ENCODE results near the gene PRSS12. TPM values are rescaled to one million over a fixed set of nuclear protein-coding genes. Genes with fewer than 3 reads are reported as not detected.
"Not testable (repeated sequence)": the region's sequence is repeated elsewhere in the genome, so short reads cannot be mapped to it uniquely, and the experiment has no call there.

Gene PRSS12, protein sequence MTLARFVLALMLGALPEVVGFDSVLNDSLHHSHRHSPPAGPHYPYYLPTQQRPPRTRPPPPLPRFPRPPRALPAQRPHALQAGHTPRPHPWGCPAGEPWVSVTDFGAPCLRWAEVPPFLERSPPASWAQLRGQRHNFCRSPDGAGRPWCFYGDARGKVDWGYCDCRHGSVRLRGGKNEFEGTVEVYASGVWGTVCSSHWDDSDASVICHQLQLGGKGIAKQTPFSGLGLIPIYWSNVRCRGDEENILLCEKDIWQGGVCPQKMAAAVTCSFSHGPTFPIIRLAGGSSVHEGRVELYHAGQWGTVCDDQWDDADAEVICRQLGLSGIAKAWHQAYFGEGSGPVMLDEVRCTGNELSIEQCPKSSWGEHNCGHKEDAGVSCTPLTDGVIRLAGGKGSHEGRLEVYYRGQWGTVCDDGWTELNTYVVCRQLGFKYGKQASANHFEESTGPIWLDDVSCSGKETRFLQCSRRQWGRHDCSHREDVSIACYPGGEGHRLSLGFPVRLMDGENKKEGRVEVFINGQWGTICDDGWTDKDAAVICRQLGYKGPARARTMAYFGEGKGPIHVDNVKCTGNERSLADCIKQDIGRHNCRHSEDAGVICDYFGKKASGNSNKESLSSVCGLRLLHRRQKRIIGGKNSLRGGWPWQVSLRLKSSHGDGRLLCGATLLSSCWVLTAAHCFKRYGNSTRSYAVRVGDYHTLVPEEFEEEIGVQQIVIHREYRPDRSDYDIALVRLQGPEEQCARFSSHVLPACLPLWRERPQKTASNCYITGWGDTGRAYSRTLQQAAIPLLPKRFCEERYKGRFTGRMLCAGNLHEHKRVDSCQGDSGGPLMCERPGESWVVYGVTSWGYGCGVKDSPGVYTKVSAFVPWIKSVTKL
- polyA plus RNA-seq (ENCODE audit: insufficient read length in 3 of 3), result 10 to 100 TPM in 2 of 3 donors, 1 to 10 TPM in 1; 7.7 to 13.2 (median 11.1) TPM

DNA sequence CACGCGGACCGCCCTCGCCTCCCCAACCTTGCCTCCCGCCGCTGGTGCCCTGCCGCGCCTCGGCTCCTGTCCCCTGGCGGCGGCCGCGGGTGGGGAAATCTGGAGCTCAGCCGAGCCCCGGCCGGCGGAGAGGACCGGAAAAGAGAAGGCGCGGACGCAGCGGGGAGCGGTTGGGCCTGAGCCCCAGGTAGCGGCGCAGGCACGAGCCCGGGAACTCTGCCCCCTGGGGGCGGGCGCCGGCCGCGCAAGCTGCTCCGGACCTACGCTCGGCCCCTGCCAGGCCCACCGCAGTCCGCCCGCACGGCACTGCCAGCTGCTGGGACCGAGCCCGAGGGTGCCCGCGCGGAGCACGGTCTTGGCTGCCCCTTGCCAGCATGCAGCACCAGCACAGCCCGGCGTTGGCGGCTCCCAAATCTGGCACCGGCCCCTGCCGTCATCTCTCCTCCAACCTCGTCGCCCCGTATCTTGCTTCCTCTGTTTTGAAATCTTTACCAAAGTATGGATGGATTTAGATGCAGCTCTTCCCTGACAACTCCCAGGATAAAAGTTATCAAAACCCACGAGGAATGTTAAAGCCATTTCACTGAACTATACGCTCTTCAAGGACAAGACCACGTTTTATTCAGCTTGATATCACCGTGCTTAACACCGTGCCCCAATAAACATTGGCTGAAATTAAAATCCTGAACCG lies at the start of gene PRSS12:
PRSS12 (minus strand) TSS at position 161 of the 691 bp plus-strand sequence. CDS start 283 bp downstream, outside the sequence.
- no peak for DNase-seq (ENCODE audit: low read depth in 3 of 3, low spot score in 2 of 3)

DNA sequence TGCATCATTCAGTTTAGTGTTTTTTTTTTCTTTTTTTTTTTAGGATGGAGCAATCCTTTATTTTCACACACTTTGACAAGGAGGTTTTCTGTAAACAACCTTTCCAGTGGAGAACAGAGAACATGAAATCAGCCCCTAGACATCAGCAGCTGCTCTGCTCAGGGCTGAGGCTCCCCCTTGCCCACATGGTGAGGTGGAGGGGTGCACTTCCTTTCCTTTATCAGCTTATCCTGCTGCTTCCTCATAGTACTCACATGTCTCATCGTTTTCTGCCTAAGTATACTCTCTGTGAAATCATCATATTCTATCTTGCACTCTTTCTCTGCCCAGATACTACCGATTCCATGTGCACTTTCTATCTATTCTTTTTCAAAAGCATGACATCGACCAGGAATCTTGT lies 47.6 kb upstream of the PRSS12 start:
- no peak for DNase-seq (ENCODE audit: low read depth in 3 of 3, low spot score in 2 of 3)

DNA sequence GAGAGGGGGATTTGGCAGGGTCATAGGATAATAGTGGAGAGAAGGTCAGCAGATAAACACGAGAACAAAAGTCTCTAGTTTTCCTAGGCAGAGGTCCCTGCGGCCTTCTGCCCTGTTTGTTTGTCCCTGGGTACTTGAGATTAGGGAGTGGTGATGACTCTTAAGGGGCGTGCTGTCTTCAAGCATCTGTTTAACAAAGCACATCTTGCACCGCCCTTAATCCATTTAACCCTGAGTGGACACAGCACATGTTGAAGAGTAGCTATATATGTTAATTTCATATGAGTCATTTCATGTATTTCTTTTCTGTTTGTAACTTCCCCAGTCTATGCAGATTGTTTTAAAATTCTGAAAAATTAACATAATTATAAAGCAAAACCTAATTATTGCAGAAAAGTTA lies 47.1 kb upstream of the PRSS12 start:
- DNase-seq (ENCODE audit: low read depth in 3 of 3, low spot score in 2 of 3), result not testable (repeated sequence)

DNA sequence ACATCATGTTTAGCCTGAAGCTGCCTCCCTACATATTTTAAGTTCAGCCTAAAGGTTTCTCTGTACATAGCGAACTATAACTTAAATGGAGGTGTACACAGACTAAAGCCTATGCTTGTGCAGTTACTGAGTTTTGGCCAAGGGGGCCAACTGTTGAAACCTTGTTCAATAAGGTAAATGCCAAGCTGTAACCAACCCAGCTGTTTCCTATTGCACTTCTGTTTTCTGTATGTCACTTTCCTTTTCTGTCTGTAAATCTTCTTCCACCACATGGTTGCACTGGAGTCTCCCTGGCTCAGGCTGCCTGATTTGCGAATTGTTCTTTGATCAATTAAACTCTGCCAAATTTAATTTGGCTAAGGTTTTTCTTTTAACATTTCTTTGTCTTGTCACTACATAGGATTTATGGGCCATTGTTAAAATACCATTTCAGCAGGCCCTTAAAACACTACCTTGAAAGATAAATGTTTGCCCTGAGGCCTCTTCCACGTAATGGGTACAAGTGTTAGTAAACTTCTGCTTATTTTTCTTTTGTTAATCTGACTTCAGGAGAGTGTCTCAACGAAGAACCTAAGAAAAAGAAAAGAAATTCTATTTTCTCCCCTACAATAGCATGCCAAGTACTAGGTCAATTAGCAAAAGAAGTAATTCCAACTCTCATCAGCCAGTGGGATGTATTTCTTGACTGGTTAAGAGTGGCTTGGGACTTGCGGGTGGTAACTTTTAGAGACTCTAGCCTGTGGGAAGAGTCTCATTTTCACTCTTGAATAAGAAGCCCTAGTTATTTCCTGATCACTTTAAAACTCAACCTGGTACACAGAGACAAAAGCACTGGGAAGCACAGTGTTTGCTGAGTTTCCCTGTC lies 45.7 kb upstream of the PRSS12 start:
- DNase-seq (ENCODE audit: low read depth in 3 of 3, low spot score in 2 of 3), result no peak

DNA sequence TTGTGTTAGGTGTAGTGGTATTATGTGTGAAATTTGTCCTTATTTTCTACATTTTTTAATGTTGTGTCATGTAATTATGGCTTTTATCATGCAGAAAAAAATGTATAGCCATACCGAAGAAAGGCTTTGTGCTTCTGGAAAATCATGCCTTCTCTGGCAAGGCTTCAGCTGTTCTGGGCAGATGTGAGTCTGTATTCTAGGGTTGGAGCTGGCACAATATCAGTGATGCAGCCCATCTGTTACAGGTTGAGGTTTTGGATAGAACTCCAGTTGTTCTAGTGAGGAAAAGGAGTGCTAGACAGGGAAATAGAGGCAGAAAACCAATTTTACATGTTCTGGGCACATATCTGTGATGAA lies 44.8 kb upstream of the PRSS12 start:
- DNase-seq (ENCODE audit: low read depth in 3 of 3, low spot score in 2 of 3), result no peak

DNA sequence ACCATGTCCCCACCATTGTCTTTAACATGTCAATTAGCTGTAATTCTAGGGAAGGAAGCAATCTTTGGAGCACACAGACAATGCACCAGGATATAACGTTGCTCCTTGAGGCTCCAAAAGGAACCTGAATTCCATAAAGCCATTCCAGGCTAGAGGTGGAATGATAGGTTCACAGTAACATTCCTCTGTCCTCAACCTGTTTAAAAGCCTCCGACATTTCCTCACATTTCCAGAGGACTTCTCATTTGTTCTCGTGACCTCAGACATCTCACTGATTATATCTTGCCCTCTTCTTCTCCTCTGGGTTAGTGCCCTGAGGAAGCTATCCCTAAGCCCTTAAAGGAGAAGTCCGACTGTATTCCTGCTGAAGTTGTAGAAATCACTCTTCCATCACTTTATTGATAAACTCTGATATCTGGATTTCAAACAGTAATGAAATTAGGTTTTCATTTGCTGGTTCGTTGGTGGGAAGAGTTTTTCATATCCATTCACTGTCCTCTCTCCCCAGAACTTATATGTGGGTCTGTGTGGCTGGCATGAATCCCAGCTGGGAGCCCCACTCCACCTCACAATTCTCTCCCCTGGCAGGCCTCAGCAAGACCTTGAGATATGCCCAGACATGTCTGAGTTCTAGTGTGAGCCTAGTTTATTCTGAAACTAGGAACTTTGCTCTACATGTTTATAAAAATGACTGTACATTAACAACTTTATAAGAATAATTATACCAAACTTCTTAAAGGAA lies 44.2 kb upstream of the PRSS12 start:
- no peak for DNase-seq (ENCODE audit: low read depth in 3 of 3, low spot score in 2 of 3)

DNA sequence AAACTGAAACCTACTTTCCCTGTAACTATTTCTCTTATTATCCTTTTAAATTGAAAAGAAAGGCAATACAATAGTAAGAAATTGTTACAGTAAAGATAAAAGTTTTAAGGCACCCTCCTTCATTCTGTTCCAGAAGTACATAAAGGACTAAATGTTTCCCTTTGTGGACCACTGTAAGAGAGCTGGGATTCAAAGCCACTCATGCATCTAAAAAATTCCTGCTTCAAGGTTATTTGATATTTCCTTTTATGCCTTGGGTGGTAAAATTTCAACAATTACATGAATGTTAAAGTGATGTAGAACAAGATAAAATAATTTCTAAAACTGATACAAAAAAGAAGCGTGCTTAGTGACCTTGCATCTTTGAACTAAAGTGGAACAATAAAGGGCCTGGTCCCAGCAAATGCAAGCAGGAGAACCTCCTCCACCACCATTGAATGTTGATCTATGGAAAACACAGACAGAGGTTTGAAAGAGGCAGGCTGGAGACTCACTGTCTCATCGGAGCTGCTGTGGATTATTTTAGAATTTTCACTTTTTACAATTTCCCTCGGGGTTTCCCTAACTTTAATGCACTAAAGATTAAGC lies 42.3 kb upstream of the PRSS12 start:
- DNase-seq (ENCODE audit: low read depth in 3 of 3, low spot score in 2 of 3), result no peak

DNA sequence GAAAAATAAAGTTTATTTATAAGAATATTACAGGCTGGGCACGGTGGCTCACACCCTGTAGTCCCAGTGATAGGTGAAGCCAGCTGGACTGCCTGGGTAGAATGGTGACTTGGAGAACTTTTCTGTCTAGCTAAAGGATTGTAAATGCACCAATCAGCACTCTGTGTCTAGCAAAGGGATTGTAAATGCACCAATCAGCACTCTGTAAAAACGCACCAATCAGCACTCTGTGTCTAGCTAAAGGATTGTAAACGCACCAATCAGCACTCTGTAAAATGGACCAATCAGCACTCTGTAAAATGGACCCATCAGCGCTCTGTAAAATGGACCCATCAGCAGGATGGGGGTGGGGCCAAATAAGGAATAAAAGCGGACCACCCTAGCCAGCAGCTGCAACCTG lies 39.7 kb upstream of the PRSS12 start:
- DNase-seq (ENCODE audit: low read depth in 3 of 3, low spot score in 2 of 3), result not testable (repeated sequence)

DNA sequence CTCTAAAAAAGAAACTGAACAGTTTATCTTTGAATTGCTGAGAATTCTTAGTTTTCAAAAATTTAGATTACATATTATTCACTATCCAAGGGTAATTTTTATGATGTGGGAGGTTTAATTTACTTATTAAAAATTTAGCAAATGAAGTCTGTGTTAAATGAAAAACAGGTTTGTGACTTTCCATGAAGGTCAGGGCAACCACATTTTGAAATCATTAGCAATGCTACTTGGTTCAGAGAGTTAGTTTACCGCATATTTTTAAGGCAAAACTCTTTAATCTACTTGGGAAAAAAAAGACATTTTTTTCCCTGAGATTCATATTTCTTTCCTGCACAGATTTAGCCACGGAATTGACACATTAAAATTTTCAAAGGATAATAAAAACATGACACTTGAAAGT lies 37.3 kb upstream of the PRSS12 start:
- no peak for DNase-seq (ENCODE audit: low read depth in 3 of 3, low spot score in 2 of 3)

DNA sequence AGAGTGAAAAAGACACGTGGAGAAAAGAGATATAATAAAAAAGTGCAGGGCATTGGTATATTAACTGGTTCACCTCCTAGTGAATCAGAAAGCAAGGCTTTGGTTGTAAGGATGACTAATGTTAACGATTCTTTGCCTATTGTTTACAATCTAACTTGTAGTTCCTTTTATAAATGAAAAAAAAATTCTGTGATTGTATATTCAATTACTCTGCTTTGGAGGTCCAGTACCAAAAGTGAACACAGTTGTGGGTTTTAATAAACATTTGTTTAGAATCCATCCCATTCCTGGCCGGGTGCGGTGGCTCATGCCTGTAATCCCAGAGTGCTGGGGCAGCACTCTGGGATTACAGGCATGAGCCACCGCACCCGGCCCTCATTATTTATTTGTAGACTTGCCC lies 36.9 kb upstream of the PRSS12 start:
- no peak for DNase-seq (ENCODE audit: low read depth in 3 of 3, low spot score in 2 of 3)

DNA sequence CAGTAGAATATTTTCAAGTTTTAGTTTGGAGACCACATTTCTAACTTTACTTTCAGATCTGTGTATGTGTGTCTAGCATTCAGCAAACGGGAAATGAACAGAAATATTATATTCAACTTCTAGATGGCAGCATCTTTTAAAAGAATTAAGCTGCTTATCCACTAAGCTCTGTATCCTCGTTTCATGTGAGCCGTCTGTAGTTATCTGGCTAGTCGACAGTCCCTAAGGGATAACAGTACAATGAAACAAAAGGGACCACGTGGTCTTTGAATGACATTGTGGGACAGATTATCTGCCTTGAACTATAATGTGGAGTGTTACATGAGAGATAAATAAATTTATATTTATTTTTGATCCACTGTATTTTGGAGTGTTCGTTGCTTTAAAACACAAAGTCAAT lies 35.8 kb upstream of the PRSS12 start:
- DNase-seq (ENCODE audit: low read depth in 3 of 3, low spot score in 2 of 3), result no peak

DNA sequence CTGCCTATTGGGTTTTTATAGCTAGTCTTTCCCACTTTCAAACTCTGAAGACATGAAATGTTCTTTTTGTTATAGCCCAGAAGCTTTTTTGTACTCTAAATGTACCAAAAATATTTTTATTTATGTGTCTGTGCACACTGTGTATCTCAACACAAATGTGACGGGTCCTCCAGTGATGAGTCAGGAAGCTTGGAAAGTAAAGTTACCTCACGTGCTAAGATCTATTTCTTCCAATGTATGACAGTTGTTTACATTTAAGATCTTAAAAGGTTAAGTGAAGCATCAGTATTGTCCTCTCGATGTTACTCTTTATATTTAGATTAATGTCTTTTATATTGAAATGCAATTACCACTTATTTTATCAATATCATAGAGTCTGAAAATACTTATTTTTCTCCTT lies 29.1 kb upstream of the PRSS12 start:
- DNase-seq (ENCODE audit: low read depth in 3 of 3, low spot score in 2 of 3), result no peak

DNA sequence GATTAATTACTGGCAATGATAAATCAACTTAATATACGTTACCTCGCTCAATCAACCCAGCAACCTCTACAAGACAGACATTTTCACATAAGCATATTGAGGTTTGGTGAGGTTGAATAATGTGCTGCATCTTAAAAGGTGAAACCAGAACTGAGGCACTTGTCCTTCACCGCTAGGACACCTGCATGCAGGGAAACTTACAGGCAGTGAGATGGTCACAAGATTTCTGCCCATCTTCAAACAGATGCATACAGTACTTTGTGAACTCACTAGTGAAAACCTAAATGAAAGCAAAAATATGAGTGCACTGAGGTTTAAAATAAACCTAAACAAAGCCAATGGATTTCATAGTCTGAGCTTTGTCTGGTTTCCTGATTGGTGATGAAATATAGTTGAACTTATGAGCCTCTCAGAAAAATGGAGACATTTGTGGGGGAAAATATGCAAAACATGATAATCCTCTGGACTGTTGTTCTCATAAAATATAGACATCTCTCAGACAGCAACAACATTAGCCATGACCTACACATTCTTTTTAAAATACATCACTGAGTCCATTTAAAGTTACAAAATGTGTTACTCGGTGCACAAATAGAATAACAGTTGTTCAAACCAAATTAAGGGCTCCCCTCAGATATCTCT lies 20.9 kb upstream of the PRSS12 start:
- no peak for DNase-seq (ENCODE audit: low read depth in 3 of 3, low spot score in 2 of 3)

DNA sequence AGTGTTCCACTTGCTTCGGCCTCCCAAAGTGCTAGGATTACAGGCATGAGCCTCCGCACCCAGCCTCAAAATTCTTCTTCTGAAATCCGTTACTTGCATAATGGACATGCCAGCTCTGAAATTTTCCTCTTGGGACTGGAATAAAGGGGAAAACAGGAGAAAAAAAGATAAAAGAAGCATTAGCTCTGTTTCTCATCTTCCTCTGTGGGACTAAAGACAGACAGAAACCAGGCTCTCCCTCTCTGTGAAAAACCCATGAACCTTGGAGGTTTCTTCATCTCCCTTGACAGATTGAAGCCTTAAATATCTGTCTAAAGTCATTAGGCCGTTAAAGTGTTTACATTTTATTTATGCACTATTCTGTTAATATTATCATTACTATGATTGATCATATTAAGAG lies 19.4 kb upstream of the PRSS12 start:
- no peak for DNase-seq (ENCODE audit: low read depth in 3 of 3, low spot score in 2 of 3)

DNA sequence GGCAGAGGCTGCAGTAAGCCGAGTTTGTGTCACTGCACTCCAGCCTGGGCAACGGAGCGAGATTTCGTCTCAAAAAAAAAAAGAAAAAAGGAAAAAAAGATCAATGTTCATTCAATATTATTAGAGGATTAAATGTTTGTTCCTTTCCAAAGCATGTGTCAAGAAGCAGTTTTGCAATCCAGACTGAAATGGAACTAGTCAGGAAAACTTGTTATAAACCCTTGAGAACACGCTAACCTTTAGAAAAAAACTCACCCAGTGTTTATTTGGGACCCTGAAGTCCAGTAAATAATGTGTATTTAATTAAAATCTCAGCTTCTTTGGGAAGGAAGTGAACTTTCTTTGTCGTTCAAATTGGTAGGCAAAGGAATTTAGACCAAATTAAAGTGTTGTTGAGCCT lies 16.4 kb upstream of the PRSS12 start:
- no peak for DNase-seq (ENCODE audit: low read depth in 3 of 3, low spot score in 2 of 3)

DNA sequence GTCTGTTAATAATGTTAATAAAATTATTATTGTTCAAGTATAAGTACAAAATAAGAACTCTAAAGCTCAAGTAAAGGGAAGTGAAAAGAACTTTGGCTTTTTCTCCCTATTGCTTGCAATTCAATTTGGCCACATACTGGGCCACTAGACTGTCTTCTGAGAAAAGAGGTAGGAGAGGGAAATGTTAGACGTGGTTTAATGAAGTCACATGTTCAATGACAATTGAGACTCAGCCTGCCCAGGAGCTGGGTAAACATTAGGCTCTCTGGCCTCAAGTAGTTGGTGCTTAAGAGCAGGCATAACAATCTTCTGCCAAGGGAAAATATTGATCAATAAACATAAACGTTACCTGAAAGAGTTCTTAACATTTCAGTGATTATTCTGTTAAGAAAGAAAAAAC lies 15.1 kb upstream of the PRSS12 start:
- DNase-seq (ENCODE audit: low read depth in 3 of 3, low spot score in 2 of 3), result no peak

DNA sequence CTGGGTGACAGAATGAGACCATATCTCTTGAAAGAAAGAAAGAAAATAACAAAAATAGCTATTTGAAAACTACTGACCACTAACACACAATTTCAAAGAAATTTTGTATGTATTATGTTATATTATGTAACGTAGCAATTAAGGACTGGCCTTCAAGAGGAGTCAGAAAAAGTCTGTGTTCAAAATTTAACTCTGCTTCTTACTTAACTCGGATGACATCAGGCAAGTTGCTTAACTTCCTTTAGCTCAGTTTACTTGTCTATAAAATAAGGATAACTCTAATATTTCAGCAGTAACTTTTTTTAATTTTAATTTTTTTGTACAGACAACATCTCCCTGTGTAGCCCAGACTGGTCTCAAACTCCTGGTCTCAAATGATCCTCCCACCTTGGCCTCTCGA lies 14.6 kb upstream of the PRSS12 start:
- no peak for DNase-seq (ENCODE audit: low read depth in 3 of 3, low spot score in 2 of 3)

DNA sequence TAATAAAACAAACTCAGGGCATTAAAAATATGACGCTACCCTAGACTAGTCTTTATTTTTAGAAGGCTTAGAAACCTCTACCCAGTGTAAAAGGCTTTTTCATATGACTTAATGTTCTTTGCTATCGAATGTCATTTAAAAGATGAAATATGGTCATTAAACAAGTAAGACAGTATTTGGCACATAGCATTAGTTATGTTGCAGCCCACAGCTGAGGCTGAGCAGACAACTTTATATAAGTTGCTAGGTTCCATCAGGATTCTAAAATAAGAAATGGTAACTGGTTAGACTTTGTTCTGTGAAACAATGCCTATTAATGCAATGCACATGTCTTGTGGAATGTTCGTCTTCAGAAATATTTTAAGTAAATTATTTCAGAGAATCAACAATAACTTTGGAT lies 10.4 kb upstream of the PRSS12 start:
- DNase-seq (ENCODE audit: low read depth in 3 of 3, low spot score in 2 of 3), result no peak

DNA sequence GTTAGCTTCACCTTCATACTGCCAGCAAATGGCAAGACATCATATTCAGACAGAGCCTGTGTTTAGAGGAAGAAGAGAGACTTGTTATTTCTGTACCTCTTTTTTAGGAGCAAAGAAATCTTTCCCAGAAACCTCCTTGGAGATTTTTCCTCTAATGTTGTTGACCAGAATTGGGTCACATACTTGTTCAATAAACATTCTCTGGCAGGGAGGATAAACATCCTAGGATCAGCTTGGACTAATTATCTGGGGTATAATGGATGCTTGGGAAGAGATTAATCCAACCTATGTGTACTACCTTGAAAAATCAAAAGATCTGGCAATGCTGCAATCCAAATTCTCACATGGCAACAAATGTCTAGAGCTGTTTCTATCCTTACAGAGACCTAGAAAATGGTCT lies 8.4 kb upstream of the PRSS12 start:
- no peak for DNase-seq (ENCODE audit: low read depth in 3 of 3, low spot score in 2 of 3)

Measured in right renal cortex interstitium (tissue), 3 donors.